Gastrocnemius medialis (tissue), 4 donors: ENCODE measurements around the gene ZNF565. TPM values are rescaled to one million over a fixed set of nuclear protein-coding genes. Genes with fewer than 3 reads are reported as not detected.
"Not testable (repeated sequence)": the region's sequence is repeated elsewhere in the genome, so short reads cannot be mapped to it uniquely, and the experiment has no call there.

ENCODE experiments used
- ATAC-seq, 2 donors: fragments of 150-250 bp; one replicate each; pipeline ENCODE4 v1.9.1; 2016
- DNase-seq, 2 donors: peaks; one replicate each; pipeline ENCODE4 v3.0.0-alpha.2; 2019
- H3K27ac ChIP-seq, 4 donors: fragments of 200-600 bp; sonication (generic); 1 replicate in 1 of 4; 2 replicates in 3 of 4; pipeline ENCODE4 v1.5.1; 2016 to 2018; ENCODE audit warnings: mild to moderate bottlenecking in 2 of 4, moderate library complexity in 1 of 4
- H3K27me3 ChIP-seq, 3 donors: fragments of 200-600 bp; sonication (generic) in 2 of 3; 1 replicate in 1 of 3; 2 replicates in 2 of 3; pipeline versions ENCODE4 v1.5.1 to v1.6.0; 2016 to 2019; ENCODE audit warnings: mild to moderate bottlenecking in 1 of 3, moderate library complexity in 1 of 3
- H3K36me3 ChIP-seq, 2 donors: fragments of 200-600 bp; sonication (generic) in 1 of 2; one replicate each; pipeline ENCODE4 v1.5.1; 2017 to 2018
- H3K4me1 ChIP-seq, 2 donors: fragments of 200-600 bp; sonication (generic) in 1 of 2; one replicate each; pipeline ENCODE4 v1.5.1; 2016 to 2017; ENCODE audit warnings: mild to moderate bottlenecking in 2 of 2
- H3K4me3 ChIP-seq, 4 donors: fragments of 200-600 bp; sonication (generic) in 3 of 4; 1 replicate in 1 of 4; 2 replicates in 3 of 4; pipeline ENCODE4 v1.5.1; 2016 to 2019; ENCODE audit warnings: mild to moderate bottlenecking in 2 of 4
- H3K9me3 ChIP-seq, 3 donors: fragments of 200-600 bp; sonication (generic) in 2 of 3; 1 replicate in 1 of 3; 2 replicates in 2 of 3; pipeline ENCODE4 v1.5.1; 2016 to 2019
- CTCF ChIP-seq, 5 experiments: fragments of 450-650 bp in 3 of 5; fragments of 200-600 bp in 2 of 5; sonication (generic) in 2 of 5; IDR thresholded peaks in 4 of 5; conservative IDR thresholded peaks in 1 of 5; 1 replicate in 4 of 5; 2 replicates in 1 of 5; pipeline ENCODE4 v1.5.1; 2016 to 2019; ENCODE audit warnings: antibody characterized with exemption in 5 of 5, mild to moderate bottlenecking in 3 of 5, moderate library complexity in 3 of 5
- POLR2A ChIP-seq, 2 donors: fragments of 450-650 bp; IDR thresholded peaks; one replicate each; pipeline ENCODE4 v1.6.1; 2017; ENCODE audit warnings: antibody characterized with exemption in 2 of 2, mild to moderate bottlenecking in 2 of 2, moderate library complexity in 2 of 2
- in situ Hi-C, 4 donors: fragments of 200-750 bp; cut with MboI; loops; one replicate each; pipeline versions ENCODE4 v1.15.0 to v1.8.0; 2017; ENCODE audit warnings: low sequenced_read_pairs in 4 of 4
- intact Hi-C: fragments of 100-400 bp; cut with DNase I; formaldehyde crosslinking; loops from one replicate; pipeline ENCODE4 v1.15.1; 2023; ENCODE audit warnings: low total_unique reads
- total RNA-seq, 4 donors: library from RNA; depleted of rRNA; stranded (reverse); fragments of >200 nt; gene quantifications; one replicate each; pipeline versions ENCODE4 v1.1.0 to v1.2.3, GENCODE V29; 2016

The ZNF565 gene
- total RNA-seq, 4 donors from 2014 or later, result 1.7 to 5.3 (median 2.3) TPM

GRCh38 chr19:36203293-36203692, 11.2 kb downstream of the ZNF565 start:
- intact Hi-C loops, result no loop called here
- ATAC-seq, result no peak
- H3K4me1 ChIP-seq, result no peaks in the 10 kb centered on the region
- H3K9me3 ChIP-seq, result no peaks in the 10 kb centered on the region
- no peak overlapping the region for H3K27ac ChIP-seq
- DNase-seq, result no peak
- in situ Hi-C loops, result no loop called here
- no peaks in the 10 kb centered on the region for H3K27me3 ChIP-seq
- TF ChIP-seq POLR2A (IDR thresholded peaks at IDR 0.05), result no peak
- no peak for TF ChIP-seq CTCF (IDR thresholded peaks at IDR 0.05 in 4 of 5, conservative IDR thresholded peaks at IDR 0.05 in 1 of 5)
- H3K4me3 ChIP-seq, result no peak overlapping the region
- peaks cover 0 to 8% of the 10 kb centered on the region in 2 donors for H3K36me3 ChIP-seq

DNA sequence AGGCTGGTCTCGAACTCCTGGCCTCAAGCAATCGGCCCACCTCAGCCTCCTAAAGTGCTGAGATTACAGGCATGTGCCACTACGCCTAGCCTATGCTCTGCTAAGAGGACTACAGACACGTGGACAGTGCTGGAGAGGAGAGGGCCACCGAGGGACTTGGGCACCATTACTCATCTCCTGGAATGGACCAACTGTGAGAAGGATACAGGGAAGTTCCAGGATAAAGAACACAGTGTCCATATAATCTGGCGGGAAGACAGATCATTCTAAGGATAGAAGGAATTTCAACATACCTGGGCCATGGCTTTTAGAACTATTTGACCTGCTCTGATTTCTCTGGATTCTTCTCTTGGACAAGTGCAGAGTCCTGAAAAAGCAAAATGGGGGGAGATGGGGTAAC, 12.8 kb downstream of the ZNF565 start:
- DNase-seq (no peak), ATAC-seq (no peak)
- no peak overlapping the region for H3K27ac ChIP-seq
- peaks cover 0 to 8% of the 10 kb centered on the region in 2 donors for H3K36me3 ChIP-seq
- H3K27me3 ChIP-seq, result no peaks in the 10 kb centered on the region
- H3K4me1 ChIP-seq, result no peaks in the 10 kb centered on the region
- H3K9me3 ChIP-seq, result no peaks in the 10 kb centered on the region
- intact Hi-C loops, result no loop called here
- TF ChIP-seq POLR2A (IDR thresholded peaks at IDR 0.05) (no peak), CTCF (IDR thresholded peaks at IDR 0.05 in 4 of 5, conservative IDR thresholded peaks at IDR 0.05 in 1 of 5) (no peak)
- H3K4me3 ChIP-seq, result no peak overlapping the region
- in situ Hi-C loops, result no loop called here

DNA sequence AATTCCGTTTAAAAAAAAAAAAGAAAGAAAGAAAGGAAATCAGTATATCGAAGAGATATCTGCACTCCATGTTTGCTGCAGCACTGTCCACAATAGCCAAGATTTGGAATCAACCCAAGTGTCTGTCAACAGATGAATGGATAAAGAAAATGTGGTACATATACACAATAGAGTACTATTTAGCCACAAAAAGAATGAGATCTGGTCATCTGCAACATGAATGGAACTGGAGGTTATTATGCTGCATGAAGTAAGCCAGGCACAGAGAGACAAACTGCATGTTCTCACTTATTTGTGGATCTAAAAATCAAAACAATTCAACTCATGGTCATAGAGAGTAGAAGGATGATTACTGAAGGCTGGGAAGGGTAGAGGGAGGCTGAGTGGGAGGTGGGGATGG, 16.3 kb downstream of the ZNF565 start:
- no peak for ATAC-seq
- in situ Hi-C loops, result no loop called here

DNA sequence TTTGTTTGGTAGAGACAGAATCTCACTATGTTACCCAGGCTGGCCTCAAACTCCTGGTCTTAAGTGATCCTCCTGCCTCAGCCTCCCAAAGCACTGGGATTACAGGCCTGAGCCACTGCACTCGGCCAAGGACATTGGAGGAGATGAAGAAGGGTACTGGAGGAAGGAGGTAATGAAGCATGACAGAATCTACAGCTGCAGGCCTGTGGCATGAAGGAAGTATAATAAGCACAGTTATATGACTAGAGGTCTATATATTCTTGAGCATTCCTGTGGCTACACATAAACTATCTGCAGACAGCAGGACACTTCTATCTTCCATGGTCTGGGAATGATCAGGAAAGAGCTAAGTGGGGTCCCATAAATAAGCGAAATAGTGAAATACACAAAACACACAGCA, 18.2 kb downstream of the ZNF565 start:
- Histone ChIP-seq H3K9me3 (no peaks in the 10 kb centered on the region), H3K4me3 (no peak overlapping the region), H3K27ac (no peak overlapping the region), H3K4me1 (no peaks in the 10 kb centered on the region), H3K27me3 (no peaks in the 10 kb centered on the region), H3K36me3 (peaks cover 0 to 29% of the 10 kb centered on the region in 2 donors)
- in situ Hi-C loops, result no loop called here
- TF ChIP-seq CTCF (IDR thresholded peaks at IDR 0.05 in 4 of 5, conservative IDR thresholded peaks at IDR 0.05 in 1 of 5) (no peak), POLR2A (IDR thresholded peaks at IDR 0.05) (no peak)
- intact Hi-C loops, result no loop called here
- DNase-seq (no peak), ATAC-seq (no peak)

More for the DNA sequence above, 16.3 kb downstream of the ZNF565 start:
- no peak for TF ChIP-seq CTCF (IDR thresholded peaks at IDR 0.05 in 4 of 5, conservative IDR thresholded peaks at IDR 0.05 in 1 of 5)
- TF ChIP-seq POLR2A (IDR thresholded peaks at IDR 0.05), result no peak
- Histone ChIP-seq H3K4me3 (no peak overlapping the region), H3K27ac (no peak overlapping the region), H3K27me3 (no peaks in the 10 kb centered on the region), H3K36me3 (peaks cover 0 to 25% of the 10 kb centered on the region in 2 donors), H3K9me3 (no peaks in the 10 kb centered on the region), H3K4me1 (no peaks in the 10 kb centered on the region)
- intact Hi-C loops, result no loop called here
- no peak for DNase-seq

GRCh38 chr19:36186722-36187121, 27.7 kb downstream of the ZNF565 start:
- H3K4me1 ChIP-seq, ATAC-seq, in situ Hi-C loops, H3K9me3 ChIP-seq, H3K4me3 ChIP-seq, intact Hi-C loops, DNase-seq, H3K27me3 ChIP-seq, H3K27ac ChIP-seq: not testable (repeated sequence)
- peaks cover 0 to 13% of the 10 kb centered on the region in 2 donors for H3K36me3 ChIP-seq
